ENCODE data around the gene NAXD.

Gene NAXD

DNA sequence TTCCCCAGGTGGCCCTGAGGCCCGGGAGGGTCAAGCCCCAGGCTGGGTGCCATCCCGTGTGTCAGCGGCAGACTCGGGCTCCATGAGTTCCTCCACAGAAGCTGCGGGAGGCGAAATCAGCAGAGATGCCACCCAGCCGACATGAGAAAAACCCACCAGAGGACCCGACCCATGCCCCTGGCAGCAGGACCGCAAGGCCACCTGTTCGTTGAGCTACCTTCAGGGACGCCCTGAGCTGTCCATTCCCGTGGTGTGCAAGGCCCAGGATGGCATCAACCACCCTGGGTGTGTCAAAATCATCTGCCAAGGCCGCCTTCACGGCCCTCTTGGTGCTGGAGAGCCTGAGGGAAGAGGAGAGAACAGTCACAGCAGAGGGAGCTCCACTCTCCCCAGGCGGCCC, 30.4 kb downstream of the NAXD start:
- no peak for DNase-seq

DNA sequence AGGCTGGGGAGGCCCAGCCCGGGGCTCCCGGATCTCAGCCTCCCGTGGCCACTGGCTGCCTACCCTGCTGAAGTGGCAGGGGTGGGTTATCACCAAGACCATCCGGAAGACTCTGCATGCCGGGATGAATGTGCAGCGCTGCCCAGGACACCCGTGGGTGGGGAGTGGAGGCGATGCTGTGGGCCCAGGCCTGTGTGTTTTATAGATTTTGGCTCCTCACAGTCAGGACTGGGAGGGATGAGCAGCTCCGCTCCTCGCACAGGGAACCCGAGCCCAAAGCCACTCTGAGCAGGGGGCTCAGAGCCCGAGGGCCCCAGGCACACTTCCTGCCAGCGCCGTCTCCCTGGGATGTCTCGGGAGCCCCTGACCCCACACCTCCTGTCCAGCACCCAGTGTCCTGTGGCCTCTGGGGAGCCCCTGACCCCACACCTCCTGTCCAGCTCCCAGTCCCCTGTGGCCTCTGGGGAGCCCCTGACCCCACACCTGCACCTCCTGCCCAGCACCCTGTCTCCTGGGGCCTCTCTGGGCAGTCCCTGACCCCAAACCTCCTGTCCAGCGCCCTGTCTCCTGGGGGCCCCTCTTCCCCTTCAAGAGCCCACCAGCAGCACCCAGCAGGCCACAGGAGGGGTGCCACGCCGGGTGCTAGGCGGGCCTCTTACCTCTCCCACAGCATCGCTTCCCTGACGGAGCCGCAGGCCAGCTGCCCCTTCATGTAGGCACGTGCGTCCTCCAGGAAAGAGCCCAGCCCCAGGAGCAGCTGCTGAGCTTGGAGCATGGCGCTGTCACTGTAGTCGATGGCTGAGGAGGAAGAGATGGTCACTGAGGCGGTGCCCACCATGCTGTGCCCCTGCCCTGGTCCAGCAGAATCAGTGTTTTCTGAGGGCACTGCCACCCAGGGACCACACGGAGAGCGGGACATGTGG, 31.4 kb downstream of the NAXD start:
- no peak for DNase-seq

DNA sequence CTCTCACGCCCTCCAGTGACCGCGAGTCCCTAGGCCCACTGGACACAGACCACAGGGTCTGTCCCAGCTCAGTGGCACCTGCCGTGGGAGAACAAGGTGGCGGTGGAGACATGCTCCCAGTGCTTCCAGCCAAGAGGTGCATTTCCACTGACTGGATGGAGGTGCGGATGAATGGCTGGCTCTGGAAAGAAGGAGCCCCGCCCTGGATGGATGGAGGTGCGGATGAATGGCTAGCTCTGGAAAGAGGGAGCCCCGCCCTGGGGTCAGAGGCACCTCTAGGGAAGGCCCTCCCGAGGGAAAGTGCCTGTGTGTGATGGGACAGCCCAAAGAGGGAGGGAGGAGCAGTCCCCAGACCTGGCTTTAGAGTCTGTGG, 32.0 kb downstream of the NAXD start:
- no peak for DNase-seq

- DNase-seq = no peak
Observed at GRCh38 chr13:110648146-110648819, 32.9 kb downstream of the NAXD start.

- no peak for DNase-seq
Observed at GRCh38 chr13:110648848-110649421, 33.6 kb downstream of the NAXD start.

- no peak for DNase-seq
Observed at GRCh38 chr13:110649551-110649950, 34.2 kb downstream of the NAXD start.

DNA sequence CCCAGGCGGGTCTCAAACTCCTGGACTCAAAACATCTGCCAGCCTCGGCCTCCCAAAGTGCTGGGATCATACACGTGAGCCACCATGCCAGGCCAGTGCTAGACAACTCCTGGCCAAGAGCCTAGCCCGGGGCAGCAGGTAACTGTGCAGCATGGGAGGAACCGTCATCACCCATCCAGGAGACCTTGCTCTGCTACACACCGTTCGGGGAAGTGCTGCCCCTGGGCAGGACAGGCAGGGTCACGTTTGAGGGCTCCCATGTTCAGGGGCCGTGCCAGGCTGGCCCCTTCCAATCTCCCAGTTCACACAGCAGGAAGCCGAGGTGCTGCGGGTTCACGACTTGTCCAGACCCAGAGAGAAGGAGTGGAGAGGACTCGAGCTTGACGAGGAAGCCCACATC, 35.1 kb downstream of the NAXD start:
- no peak for DNase-seq

DNA sequence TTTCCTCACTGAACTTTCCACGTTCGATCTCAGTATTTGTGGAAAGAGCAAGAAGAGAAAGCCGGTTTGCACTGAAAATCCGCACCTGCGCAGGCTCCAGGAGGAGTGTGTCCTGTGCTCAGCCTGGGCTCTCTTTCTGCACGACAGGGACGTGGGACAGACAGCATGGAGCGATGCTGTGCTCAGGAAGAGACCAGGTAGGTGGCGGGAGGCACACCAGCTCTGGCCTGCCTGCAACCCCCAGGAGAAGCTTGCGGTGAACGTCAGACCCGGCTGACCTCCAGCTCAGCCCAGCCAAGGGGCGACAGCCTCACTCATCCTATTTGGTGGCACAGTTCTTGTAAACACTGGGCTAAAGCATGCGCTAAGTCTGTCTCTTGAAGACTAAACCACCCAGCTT, 35.9 kb downstream of the NAXD start:
- no peak for DNase-seq

- no peak for DNase-seq
Observed at GRCh38 chr13:110651726-110652230, 36.4 kb downstream of the NAXD start.

GRCh38 chr13:110652231-110652730, 36.9 kb downstream of the NAXD start:
- no peak for DNase-seq

GRCh38 chr13:110652764-110653163, 37.4 kb downstream of the NAXD start:
- DNase-seq = no peak

DNA sequence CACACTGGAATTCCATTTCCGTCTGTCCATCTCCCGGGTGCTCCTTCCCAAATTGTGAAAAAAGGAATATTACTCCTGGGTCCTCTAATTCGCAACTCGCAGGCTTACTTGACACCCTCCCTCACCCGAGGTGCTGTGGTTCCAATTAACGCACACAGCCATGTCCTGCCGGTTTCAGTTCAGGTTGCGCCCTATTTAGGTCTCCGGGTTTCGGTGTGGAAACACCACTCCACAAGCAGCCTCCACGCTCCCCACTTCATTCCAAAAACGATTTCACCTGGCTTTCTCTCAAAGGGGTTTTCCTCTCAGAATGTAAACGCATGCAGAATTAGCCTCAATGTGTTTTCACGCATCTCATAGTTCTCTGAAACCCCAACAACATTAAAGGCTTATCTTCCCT, 37.9 kb downstream of the NAXD start:
- DNase-seq = no peak

DNA sequence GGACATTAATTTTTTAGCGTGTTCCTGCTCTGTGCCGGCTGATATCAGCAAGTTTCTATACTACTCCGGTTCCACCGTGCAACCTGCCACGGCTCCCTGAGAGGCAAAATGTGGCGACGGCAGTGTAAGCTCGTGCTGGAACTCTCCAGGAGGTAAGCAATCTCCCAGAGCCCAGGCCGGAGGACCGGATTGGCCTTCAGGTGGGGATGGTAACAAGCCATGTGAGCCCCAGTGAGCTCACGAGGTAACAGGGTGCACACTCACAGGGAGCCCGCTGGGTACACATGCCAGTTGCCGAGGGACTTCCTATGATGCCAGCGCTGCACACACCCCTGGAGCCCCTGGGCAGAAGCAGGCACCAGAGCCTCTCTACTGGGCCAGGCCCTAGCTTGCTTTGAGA, 38.5 kb downstream of the NAXD start:
- DNase-seq = no peak

- no peak for DNase-seq
Observed at GRCh38 chr13:110657196-110657595, 41.9 kb downstream of the NAXD start.

- DNase-seq = peak; percentile 85 to 90
Observed at GRCh38 chr13:110658218-110658911, 43.0 kb downstream of the NAXD start.

- DNase-seq = no peak
Observed at GRCh38 chr13:110661256-110661655, 45.9 kb downstream of the NAXD start.

GRCh38 chr13:110662091-110662490, 46.7 kb downstream of the NAXD start:
- DNase-seq = no peak

DNA sequence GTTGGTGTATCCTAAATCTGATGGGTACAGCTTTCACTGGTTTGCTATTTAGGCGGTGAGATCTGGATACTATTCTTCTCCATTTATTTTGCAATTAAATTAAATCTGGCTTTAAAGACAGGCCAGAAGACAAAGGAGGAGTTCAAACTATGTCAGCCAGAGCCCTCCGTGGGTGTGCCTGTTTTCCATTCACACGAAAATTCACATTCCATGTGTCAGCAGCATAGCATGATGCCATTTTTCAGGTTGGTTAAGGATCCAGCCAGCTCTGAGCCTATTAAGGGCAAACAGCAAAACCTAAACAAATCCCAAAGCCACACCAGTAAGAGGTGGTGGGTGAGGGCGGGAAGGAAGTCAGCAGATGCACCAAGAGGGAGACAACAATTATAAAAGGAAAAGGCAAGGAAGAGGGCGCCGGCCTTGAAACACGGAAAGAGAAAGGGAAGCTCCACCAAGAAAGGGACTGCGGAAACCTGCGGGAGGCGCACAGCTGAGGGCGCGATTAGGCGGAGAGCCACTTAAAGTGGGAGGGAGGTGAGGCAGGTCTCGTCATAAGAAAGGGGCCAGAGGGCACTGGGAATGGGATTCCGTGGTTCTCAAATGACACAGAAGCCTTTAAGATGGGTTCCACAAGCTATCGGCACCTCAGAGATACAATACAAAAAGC, 47.6 kb downstream of the NAXD start:
- DNase-seq = no peak

DNA sequence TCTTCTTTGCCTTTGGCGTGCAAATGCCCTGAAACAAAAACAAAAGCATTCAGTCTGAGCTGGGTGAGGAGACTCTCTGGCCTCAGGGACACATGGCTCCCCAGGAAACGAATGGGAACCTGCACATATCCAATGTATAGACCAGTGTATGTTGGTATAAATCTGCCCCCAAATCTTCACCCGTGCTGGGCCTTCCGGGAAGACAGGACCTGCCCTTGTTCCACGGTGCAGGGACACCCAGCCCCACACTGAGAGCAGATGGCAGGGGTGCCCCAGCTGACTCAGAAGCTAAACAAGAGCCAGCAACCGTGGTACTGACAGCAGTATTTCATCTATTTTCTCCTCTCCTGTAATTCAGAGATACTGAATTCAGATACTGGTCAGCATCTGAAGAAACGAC, 48.1 kb downstream of the NAXD start:
- no peak for DNase-seq

- peak; percentile 34 to 43 for DNase-seq
Observed at GRCh38 chr13:110664041-110664440, 48.7 kb downstream of the NAXD start.

GRCh38 chr13:110664673-110665072, 49.3 kb downstream of the NAXD start:
- DNase-seq = no peak

- DNase-seq = peak; percentile 82 to 83
Observed at GRCh38 chr13:110665491-110666254, 50.3 kb downstream of the NAXD start.

Measured in inflammatory macrophage treated with lipopolysaccharide for 1 hour (primary cell).